Peyer's patch (tissue), 4 donors: Measurements from ENCODE around the gene NUAK1.

Source experiments
- CTCF ChIP-seq, 6 experiments: fragments of 450-650 bp in 4 of 6; fragments of 200-600 bp in 2 of 6; sonication (generic) in 1 of 6; IDR thresholded peaks; one replicate each; pipeline ENCODE4 v1.5.1; 2017 to 2019; ENCODE audit warnings: antibody characterized with exemption in 6 of 6, mild to moderate bottlenecking in 3 of 6, moderate library complexity in 1 of 6
- POLR2A ChIP-seq, 2 donors: fragments of 450-650 bp; IDR thresholded peaks; one replicate each; pipeline ENCODE4 v1.5.1; 2017; ENCODE audit warnings: antibody characterized with exemption in 2 of 2, mild to moderate bottlenecking in 2 of 2, moderate library complexity in 2 of 2

GRCh38 chr12:106112145-106112821 is 26.5 kb downstream of the NUAK1 start:
- TF ChIP-seq POLR2A (IDR thresholded peaks at IDR 0.05) = no peak
- no peak for TF ChIP-seq CTCF (IDR thresholded peaks at IDR 0.05)
